Gastroesophageal sphincter (tissue), 3 donors: ENCODE results near the gene DNAJC10.

ENCODE experiments used
- CTCF ChIP-seq, 4 experiments: fragments of 200-600 bp in 2 of 4; fragments of 450-650 bp in 2 of 4; sonication (generic) in 1 of 4; IDR thresholded peaks; one replicate each; pipeline ENCODE4 v1.5.1; 2017 to 2019; ENCODE audit warnings: antibody characterized with exemption in 4 of 4, mild to moderate bottlenecking in 2 of 4, moderate library complexity in 2 of 4
- EP300 ChIP-seq: sonication (generic); formaldehyde crosslinking; IDR thresholded peaks from one replicate; pipeline ENCODE4 v1.6.1; 2017; ENCODE audit warnings: antibody characterized with exemption, mild to moderate bottlenecking
- POLR2A ChIP-seq, 2 donors: fragments of 450-650 bp; IDR thresholded peaks; one replicate each; pipeline ENCODE4 v1.6.1; 2017; ENCODE audit warnings: antibody characterized with exemption in 2 of 2, mild to moderate bottlenecking in 2 of 2, moderate library complexity in 1 of 2
- POLR2AphosphoS5 ChIP-seq: sonication (generic); formaldehyde crosslinking; IDR thresholded peaks from one replicate; pipeline ENCODE4 v1.6.1; 2017; ENCODE audit warnings: antibody characterized with exemption

GRCh38 chr2:182730486-182730885, 14.4 kb downstream of the DNAJC10 start:
- TF ChIP-seq POLR2A (IDR thresholded peaks at IDR 0.05) (no peak), POLR2AphosphoS5 (no peak), EP300 (no peak), CTCF (IDR thresholded peaks at IDR 0.05) (no peak)
